ENCODE measurements around the gene PROB1.
"Not testable (repeated sequence)": the region's sequence is repeated elsewhere in the genome, so short reads cannot be mapped to it uniquely, and the experiment has no call there.

Gene PROB1

DNA sequence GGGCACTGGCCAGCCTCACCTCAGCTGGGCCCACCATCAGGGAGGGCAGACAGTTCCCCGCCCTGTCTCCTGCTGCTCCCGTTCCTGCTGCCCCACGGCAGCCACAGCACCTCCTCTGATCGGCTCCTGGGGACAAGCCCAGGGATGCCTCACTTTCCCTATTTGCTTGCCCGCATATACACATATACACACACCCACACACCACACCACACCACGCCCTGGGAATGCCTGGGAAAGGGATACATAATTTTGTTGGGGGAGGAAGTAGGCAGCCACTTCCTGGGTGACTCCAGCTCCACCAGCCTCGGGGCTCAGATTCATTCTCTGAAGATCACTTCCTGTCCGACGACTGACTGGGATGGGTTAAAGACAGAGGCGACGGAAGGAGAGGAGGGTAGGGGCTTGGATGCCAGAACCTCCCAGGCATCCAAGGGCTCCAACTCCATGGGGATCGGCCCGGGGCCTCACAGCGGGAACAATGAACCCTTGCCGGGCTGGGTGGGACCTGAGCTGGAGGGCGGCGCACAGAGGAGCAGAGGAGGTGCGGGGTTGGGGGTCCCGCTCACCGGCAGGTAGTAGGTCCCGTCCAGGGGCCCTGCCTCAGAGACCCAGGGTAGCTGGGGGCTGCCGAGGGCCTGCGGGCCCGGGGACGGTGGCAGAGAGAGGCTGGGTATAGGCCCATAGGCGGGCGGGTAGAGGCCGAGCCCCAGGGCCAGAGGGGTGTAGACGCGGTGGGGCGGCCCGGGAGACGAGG, 3.2 kb downstream of the PROB1 start:
- DNase-seq = no peak

DNA sequence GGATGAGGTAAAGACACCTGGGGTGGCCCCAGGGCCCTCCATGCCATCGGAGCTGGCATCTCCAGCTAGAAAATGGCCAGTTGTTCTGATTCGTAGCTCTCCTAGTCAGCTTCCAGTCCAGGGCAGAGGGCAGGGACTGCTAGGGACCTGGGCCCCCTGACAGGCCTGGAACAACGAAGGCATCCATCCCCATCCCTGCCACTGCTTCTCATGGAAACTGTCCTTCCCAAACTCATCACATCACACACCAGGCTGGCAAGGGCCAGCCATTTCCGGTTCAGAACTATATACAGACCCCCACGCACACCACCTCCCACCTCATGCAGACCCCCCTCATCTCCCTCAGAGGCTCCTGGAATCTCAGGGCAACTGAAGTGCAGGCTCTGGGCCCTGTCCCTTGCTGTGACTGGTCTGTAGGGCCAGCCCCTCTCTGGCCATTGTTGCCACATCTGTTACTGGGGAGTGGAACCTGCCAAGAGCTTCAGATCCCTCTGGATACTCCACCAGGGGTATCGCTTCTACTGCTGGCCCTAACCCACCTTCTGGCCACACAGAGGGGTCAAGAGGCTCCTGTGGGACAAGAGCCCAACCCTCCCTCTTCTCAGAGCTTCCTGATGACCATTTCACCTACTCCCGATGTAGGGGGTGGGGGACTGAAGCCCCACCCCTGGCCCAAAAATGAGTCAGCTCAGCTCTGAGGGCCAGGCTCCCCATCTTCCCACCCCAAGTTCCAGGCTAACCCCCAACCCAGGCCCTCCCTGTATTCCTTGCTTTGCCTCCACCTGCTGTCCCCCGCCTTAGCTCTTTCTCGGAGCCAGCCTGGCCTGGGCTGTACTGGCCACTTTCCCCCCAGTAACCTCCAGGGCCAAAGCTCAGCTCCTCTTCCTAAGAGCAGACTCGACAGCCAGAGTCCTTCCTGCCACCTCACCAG, 4.0 kb downstream of the PROB1 start:
- no peak for DNase-seq

DNA sequence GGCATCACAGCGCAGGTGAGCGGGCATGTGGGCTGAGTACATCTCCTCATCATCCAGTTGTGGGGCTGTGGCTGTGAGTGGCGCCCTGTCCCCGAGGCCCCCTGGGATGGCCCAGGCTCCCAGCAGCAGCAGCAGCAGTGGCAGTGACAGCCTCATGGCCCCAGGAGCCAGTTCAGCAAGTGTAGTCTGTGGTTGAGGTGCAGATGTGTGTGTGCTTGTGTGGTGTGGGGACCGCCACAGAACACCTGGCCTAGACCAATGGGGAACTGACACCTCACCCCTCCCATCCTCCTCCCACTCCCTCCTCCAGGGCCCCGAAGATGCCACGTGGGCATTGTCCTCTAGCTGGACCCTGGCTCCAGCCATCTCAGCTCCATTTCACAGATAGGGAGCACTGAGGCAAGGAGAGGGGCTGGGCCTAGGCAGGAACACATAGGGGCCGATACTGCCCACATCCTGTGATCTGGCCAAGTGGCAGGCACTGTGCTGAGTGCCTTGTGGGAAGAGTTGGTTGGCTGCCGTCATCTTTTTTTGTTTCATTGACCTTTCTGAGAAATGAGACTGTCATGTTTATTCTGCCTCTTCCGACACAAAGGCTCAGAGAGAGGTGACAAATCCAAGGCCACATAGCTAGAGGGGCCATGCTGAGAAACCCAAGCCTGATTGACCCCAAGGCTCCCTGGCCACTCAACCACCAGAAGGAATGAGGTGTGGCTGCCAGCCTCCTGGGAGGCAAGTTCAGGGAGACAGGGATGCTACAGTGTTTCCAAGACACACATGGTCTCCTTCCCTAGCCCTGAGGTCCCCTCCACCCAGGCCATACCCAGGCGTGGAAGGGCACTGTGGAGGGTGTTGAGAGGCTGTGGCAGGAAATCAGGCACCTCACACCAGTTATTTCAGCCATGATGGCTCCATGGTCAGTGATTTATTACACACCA, 4.9 kb downstream of the PROB1 start, which contains the start of gene MZB1:
Gene MZB1, minus strand, starts transcription at position 213 of the 938 bp plus-strand sequence. Its CDS starts 57 bp downstream, at position 156.
- no peak for DNase-seq

DNA sequence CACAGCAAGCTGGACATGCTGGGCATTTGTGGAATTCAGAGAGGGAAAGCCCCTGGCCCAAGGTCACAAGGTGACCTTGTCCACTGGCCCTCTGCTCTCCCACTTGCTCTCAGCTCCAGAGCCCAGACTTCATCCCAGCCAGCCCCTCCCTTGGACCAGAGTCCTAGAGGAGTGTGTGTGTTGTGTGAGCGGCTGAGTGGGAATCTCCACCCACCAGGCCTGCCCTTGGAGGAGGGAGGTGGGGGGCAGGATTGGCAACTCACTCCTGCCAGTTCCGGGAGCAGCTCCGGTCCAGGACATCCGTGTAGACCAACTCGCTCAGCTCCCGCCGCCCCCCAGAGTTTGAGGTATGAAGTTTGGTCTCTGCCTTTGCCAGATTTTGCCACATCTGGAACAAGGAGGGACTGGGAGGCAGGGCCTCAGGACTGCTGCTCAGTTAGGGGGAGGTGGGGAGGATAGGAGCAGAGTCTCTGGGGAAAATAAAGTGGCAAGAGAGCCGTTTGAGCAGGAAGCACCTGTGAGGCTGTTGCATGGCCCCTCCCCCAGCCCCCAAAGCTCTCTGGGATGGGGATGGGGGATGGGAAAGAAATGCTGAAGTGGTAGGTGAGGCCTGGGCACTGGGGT, 6.6 kb downstream of the PROB1 start:
- DNase-seq = no peak

DNA sequence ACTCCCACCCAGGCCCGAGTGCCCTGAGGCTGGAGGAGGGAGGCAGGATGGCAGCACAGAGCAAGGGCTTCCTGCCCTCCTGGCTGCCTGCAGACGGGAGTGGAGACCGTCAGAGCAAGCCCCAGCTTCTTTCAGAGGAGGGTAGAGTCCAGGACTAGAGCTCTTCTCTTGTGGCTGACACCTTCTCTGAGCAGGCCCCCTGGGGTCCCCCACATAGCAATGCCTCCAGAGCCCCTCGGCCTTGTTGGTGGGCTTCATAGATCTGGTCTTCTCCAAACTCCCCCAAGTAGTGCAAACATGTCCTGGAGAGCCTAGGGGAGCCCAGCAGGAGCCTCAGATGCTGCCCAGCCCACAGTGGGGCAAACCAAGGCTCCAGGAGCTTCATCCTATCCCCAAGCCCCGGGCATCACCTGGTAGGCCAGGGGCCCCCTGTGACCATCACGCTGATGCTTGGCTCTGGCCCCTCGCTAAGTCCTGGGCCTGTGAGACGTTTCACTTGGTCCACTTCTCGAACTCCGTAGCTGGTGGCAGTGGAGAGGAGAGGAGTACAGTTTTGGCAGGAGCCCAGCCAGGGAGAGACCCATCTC, 7.2 kb downstream of the PROB1 start:
- DNase-seq = no peak

DNA sequence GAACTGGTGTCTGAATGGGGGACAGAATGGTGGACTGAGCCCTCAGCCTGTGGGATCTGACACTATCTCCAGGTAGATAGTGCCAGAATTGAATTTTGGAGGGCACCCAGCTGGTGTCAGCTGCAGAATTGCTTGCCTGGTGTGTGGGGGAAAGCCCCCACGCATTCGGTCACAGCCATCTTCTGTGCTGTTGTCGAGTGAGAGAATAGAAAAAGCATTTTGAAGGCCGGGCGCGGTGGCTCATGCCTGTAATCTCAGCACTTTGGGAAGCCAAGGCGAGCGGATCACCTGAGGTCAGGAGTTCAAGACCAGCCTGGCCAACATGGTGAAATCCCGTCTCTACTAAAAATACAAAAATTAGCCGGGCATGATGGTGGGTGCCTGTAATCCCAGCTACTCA, 7.9 kb downstream of the PROB1 start:
- DNase-seq = not testable (repeated sequence)

DNA sequence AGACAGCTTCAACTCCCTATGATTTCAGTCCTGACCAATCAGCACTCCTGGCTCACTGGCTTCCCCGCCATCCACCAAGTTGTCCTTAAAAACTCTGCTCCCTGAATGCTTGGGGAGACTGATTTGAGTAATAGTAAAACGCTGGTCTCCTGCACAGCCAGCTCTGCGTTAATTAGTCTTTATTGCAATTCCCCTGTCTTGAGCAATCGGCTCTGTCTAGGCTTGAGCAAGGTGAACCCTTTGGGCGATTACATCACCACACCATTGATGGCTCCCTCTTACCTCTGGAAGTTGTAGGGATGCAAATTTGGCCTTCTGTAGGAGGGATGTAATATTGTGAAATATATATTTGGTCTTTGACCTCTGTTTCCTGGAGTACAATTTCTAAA, 8.9 kb downstream of the PROB1 start:
- DNase-seq = no peak

DNA sequence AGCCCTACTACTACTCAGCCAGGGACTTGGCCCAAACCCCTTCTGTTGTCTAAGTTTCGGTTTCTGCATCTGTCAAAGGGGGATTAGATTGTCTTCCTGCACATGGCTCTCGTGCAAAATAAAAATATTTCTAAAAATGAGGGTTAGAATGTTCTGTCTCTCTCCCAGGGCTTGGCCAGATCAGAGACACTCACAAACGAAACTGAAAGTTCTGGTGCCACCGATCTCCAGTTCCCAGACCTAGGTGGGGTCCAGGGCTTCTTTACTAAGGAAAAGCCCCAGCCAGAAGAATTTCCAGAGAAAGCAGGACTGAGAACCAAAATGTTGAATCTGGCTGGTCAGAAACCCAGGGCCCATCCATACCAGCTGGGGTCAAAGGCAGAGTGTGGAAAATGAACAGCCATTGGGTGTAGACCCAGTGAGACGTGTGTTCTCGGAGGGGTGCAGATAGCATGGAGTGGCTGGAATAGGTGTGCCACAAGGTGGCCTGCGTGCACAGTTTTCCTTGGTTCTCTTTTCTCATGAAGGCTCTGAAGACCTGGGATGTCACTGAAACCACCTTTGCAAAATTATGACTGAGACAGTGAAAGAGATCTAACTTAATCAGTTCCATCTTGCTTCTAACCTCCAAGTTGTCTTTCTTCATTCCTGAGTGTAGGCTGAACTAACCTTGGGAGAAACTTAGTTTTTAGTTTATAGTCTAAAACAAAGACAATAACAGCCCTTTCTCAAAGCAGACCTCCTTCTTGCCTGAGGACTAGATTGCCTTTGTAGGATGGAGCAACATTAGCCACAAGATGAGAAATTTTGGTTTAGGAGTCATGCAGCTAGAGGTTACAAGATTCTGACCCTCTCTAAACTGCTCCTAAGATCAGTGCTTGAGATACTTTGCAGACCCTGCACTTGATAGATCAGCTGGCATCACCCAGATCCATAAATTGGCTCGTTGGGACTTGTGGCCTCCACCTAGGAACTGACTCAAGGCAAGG, 9.5 kb downstream of the PROB1 start:
- DNase-seq = peak; percentile 33

DNA sequence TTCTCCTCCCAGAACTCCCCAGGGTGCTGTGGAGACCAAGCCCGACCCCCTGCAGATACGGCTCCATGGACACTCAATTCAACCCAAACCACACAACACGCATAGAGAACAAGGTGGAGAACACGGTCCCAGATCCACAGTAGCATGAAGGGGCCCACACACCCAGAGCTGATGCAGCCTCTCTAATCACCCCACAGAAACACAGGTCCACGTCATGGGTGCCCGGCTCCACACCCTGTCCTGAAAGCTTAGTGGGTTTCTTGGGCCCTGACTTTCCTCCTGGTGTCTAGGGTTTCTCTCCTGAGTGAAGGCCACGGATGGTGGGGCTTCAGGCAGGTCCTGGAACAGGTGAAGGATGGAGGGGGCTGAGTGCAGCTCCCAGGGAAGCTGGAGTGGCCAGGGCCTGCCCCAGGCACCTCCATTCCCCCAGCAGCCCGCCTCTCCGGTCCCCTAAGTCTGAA, 10.3 kb downstream of the PROB1 start:
- DNase-seq = no peak

DNA sequence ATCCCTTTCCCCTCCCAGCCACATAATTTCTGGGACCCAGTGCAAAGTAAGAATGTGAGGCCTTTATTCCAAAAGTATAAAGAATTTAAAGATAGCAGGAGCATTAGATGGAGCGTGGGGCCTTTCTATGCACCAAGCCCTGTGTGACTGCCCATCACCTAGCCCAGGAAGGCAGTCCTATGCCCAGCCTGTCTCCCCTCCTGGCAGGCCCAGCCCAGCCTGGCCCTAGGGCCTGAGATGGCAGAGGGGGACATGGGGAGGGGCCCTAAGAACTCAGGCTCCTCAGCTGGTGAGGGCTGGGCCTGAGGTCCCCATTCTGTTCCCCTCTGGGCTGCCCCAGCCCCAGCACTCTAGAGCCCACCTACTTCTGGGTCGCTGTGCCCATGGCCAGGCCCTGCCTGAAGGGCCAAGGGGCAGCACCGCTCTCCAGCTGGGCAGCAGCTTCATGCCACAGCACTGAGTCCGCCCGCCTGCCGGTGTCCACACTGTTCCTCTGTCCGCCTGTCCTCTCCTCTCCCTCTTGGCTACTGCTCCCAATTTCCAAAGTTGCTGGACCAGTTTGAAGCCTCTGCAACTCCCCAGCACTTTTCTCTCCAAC, 10.8 kb downstream of the PROB1 start:
- no peak for DNase-seq

DNA sequence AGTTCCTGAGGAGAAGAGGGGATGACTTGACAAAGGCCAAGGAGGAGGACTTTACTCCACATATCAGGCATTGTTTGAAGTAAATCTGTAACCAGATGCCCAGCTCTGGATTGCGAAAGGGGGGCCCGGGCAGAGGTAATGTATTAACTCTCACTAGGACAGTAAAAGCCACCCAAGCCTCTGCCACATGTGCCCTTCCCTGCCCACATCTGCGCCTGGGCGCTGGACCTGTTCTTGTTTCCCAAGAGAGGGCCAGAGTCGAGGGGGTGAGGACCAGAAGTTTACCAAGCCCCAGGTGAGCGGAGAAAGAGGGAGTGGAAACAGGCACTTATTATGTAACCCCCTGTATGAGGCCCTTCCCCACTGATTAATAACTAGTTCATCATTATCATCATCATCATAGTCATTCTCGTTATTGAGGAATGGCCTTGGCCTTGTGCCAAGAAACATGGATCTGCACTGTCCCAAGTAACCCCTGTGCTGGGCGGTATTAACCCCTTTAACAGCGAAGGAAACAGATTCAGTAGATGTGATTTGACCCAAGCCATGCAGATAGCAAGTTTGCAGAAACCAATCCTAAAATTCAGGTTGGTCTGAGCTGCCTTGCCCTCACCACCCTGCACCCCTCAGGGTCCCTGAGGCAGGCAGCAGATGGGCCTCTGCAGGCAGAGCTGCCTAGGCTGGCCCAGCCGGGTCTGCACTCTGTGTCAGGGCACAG, 11.5 kb downstream of the PROB1 start, which contains the start of gene SLC23A1:
Gene SLC23A1, minus strand, starts transcription at position 23 of the 718 bp plus-strand sequence. CDS start 44 bp downstream, outside the sequence.
- no peak for DNase-seq

DNA sequence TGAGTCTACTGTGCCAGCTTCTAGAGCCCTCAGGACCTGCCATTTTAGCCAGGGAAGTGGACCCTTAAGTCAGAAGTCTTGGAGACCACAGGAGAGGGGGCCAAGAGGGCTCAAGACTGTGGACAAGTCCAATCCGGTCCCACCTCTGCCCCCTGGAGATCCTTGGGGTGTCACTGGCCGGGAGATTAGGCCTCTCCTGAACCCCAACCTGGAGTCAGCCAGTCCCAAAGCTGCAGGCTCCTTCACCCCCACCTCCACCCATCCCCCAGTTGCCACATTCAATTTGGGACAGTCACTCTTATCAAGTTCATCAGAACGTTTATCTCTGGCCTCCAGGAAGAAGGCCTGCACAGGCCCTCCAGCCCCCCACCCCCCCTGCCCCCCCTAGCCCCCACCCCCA, 12.1 kb downstream of the PROB1 start:
- DNase-seq = no peak

DNA sequence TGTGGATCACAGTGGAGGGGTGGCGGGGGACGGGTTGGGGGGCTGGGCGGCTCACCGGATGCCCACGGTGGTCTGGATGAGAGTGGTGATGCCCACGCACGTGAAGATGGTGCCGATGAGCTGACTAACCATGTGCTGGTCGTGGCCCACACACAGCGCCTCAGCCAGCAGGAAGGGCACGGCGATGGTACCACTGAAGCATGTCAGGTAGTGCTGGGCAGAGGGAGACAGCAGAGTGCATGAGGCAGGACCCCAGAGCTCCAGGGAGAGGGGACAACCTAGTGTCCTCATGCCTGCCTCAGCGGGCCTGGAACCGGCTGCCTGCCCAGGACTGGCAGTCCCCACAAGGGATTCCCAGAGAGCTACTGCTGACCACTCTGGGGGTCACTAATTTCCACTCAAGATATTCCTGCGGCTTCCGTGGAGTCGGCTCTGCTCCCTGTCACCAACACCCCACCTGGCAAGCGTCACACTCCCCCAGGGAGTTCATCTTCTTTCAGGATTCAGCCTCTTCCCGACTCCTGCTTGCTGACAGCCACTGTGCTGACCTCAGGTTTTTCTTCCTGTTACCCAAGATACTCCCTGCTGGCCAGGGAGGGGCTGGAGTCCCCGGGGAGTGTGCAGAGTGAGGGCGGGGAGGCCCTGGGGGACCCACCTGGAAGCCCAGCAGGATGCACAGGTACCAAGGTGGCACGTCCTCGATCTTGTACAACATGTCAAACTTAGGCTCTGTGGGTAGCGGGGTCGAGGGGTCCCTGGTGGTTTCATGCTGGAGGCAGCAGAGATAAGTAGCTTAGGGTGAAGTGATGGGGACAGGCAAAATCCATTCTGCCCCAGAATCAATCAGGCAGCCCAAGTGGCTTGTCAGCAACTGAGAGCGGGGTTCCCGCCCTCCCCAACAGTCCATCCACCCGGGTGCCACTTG, 12.8 kb downstream of the PROB1 start:
- DNase-seq = no peak

DNA sequence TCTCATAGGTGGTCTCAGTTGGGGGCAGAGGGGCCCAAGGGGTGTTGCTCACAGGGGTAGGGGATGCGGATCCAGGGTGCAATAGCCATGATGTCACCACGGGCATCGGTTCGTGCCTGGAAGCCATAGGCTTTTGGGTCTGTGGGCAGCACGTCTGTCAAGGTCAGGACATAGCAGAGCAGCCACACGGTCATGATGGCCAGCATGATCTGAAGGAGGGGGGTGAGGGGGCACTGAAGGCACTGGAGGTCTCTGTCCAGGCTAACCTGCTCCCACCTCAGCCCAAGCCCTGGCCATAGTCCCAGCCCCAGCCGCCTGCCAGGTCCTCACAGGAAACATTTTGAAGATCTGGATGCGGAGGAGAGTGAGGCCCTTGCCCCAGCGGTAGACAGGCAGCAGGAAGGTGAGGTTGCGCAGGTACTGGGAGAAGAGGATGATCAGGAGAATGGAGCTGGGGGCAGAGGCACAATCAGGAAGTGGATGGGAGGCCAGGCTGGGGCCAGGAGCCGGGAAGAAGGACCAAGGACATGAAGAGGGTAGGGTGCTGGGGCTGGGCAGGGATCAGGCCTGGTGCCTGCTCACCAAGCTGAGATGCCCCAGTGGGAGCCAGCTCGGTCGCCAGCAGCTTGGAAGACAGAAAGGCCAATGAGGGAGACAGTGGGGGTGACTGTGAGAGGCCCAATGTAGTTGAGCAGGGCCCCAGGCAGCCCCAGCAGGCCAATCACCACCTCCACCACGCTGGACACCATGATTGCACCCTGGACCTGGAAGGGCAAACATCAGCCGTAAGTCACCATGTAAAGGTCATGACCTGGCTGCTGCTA, 15.1 kb downstream of the PROB1 start:
- no peak for DNase-seq

DNA sequence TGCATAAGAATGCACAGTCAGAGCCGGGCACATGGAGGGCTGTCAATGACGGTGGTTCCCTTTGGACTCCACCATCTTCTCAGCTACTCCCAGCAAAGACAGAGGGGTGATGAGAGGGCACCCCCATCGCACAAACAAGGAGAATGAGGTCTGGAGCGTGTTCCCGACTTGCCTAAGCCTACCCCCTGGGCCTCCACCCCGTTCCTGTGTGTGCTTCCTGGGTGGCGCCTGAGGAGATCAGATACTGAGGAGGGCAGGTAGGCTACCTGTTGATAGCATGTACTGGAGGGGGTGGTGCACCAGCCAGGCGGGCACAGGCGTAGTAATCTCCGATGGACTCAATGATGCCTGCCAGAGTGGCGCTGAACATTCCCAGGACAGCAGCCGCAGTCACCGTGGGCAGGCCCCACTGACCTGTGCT, 16.0 kb downstream of the PROB1 start:
- DNase-seq = no peak

DNA sequence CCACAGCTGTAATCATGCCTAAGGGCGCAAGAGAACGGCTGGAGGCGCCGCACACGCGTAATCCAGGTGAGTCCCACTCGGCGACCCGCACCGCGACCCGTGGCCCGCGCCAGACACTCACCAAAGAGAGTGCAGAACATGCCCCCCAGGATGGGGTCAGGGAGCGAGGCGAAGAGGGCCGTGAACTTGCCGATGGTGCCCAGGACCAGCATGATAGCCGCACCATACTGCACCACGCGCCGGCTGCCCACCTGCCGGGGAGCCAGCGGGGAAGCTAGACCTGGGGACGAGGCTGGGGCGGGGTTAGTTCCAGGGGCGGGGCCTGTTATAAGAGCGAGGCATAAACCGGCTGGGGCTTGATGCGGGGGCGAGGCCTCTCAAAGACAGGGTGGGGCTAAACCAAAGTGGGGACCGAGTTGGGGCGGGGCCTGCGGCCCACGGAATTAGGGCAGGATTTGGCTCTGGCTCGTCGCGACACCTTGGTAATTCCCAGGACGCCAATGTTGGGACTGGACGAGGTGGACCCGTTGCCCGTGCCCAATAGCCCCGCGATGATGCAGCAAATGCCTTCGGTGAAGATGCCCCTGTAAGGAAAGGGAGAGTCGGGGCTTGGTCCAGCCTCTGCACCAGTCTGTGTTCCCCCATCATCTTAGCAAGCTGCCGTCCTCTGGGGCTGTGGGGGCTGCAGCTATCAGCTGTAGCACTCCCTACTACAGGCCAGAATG, 16.6 kb downstream of the PROB1 start:
- DNase-seq = no peak
